HL-60/S4 treated with phorbol 12-myristate 13-acetate at 8.2 ng/mL for 4 days and 3 days (cell line): Measurements from ENCODE around the gene TPH1.

Experiments used
- in situ Hi-C: fragments of 300-500 bp; cut with MboI; formaldehyde crosslinking; loops from 2 replicates; pipeline ENCODE4 v1.15.0; 2022; ENCODE audit warnings: low sequenced_read_pairs

Gene TPH1

GRCh38 chr11:18046116-18046777 lies at the start of gene TPH1:
TSS of gene TPH1 (minus strand) at chr11:18046269. CDS start at chr11:18040762, 5,507 bp downstream.
- in situ Hi-C loops: no loop called here

GRCh38 chr11:18093959-18094358 lies 47.9 kb upstream of the TPH1 start:
- in situ Hi-C loops: no loop called here

- in situ Hi-C loops: no loop called here
Measured at GRCh38 chr11:18091731-18092130, 45.7 kb upstream of the TPH1 start.

- in situ Hi-C loops: no loop called here
Measured at GRCh38 chr11:18088966-18089365, 42.9 kb upstream of the TPH1 start.

- in situ Hi-C loops: no loop called here
Measured at GRCh38 chr11:18088366-18088765, 42.3 kb upstream of the TPH1 start.

- in situ Hi-C loops: no loop called here
Measured at GRCh38 chr11:18081551-18081950, 35.5 kb upstream of the TPH1 start.

GRCh38 chr11:18080451-18080850 lies 34.4 kb upstream of the TPH1 start:
- in situ Hi-C loops: no loop called here

GRCh38 chr11:18078909-18079308 lies 32.8 kb upstream of the TPH1 start:
- in situ Hi-C loops: no loop called here

- in situ Hi-C loops: no loop called here
Measured at GRCh38 chr11:18075444-18075843, 29.4 kb upstream of the TPH1 start.

GRCh38 chr11:18071098-18071705 lies 25.1 kb upstream of the TPH1 start:
- in situ Hi-C loops: no loop called here

- in situ Hi-C loops: no loop called here
Measured at GRCh38 chr11:18067372-18067771, 21.3 kb upstream of the TPH1 start.

- in situ Hi-C loops: no loop called here
Measured at GRCh38 chr11:18066626-18067025, 20.6 kb upstream of the TPH1 start.

- in situ Hi-C loops: no loop called here
Measured at GRCh38 chr11:18065572-18065971, 19.5 kb upstream of the TPH1 start.

GRCh38 chr11:18064450-18065054 lies 18.5 kb upstream of the TPH1 start:
- in situ Hi-C loops: no loop called here

GRCh38 chr11:18063862-18064434 lies 17.9 kb upstream of the TPH1 start:
- in situ Hi-C loops: no loop called here

GRCh38 chr11:18063125-18063524 lies 17.1 kb upstream of the TPH1 start:
- in situ Hi-C loops: no loop called here

GRCh38 chr11:18061351-18061750 lies 15.3 kb upstream of the TPH1 start:
- in situ Hi-C loops: no loop called here

GRCh38 chr11:18056561-18057181 lies 10.6 kb upstream of the TPH1 start:
- in situ Hi-C loops: no loop called here

- in situ Hi-C loops: no loop called here
Measured at GRCh38 chr11:18054511-18055103, 8.5 kb upstream of the TPH1 start.

GRCh38 chr11:18050848-18051247 lies 4.8 kb upstream of the TPH1 start:
- in situ Hi-C loops: no loop called here

- in situ Hi-C loops: no loop called here
Measured at GRCh38 chr11:18036456-18036855, 9.6 kb downstream of the TPH1 start.
